Hepatocyte (in vitro differentiated cells): ENCODE measurements around the gene GDPD3.

ENCODE experiments used
- CTCF ChIP-seq: fragments of 200-600 bp; sonication (generic); IDR thresholded peaks from 2 replicates; pipeline ENCODE4 v1.5.1; 2016; ENCODE audit warnings: antibody characterized with exemption, mild to moderate bottlenecking; ENCODE audit not compliant: poor library complexity
- EZH2phosphoT487 ChIP-seq: fragments of 200-600 bp; sonication (generic); IDR thresholded peaks from one replicate; pipeline ENCODE4 v1.6.1; 2018; ENCODE audit warnings: antibody characterized with exemption, mild to moderate bottlenecking, low read depth, moderate library complexity; ENCODE audit not compliant: unreplicated experiment, severe bottlenecking

- TF ChIP-seq CTCF: no peak
- no peak for TF ChIP-seq EZH2phosphoT487
These were observed 27.5 kb downstream of the GDPD3 start for GRCh38 chr16:30085820-30086219.
